Activated CD8-positive, alpha-beta T cell treated with anti-CD3 and anti-CD28 coated beads for 36 hours (primary cell): Measurements from ENCODE around the gene PLEK. TPM values are rescaled to one million over a fixed set of nuclear protein-coding genes. Genes with fewer than 3 reads are reported as not detected.

Experiments used
- ATAC-seq: fragments of 200-7000 bp; cut with Tn5 transposase; one replicate; pipeline ENCODE4 v1.10.0; 2021; ENCODE audit warnings: mild to moderate bottlenecking, moderate library complexity
- CTCF ChIA-PET: fragments of 350-600 bp; sonication (Branson Sonifier 250); formaldehyde crosslinking; loops from one replicate; lab custom pipeline; 2021; ENCODE audit warnings: antibody characterized with exemption; lab: Charles Lee
- POLR2A ChIA-PET: fragments of 350-600 bp; sonication (Branson Sonifier 250); formaldehyde crosslinking; loops from one replicate; lab custom pipeline; 2021; ENCODE audit warnings: antibody characterized with exemption; lab: Charles Lee
- DNase-seq: peaks from one replicate; pipeline ENCODE4 v3.0.0-alpha.2; 2020
- H3K27ac Mint-ChIP-seq: one replicate; pipeline ENCODE4 v1.8.0; 2021; ENCODE audit warnings: mild to moderate bottlenecking, mixed read lengths
- H3K27me3 Mint-ChIP-seq: one replicate; pipeline ENCODE4 v1.8.0; 2021; ENCODE audit warnings: mixed read lengths
- H3K36me3 Mint-ChIP-seq: one replicate; pipeline ENCODE4 v1.8.0; 2021; ENCODE audit warnings: low read depth, mixed read lengths
- H3K4me1 Mint-ChIP-seq: one replicate; pipeline ENCODE4 v1.8.0; 2021; ENCODE audit warnings: low read depth, mixed read lengths
- H3K4me3 Mint-ChIP-seq: one replicate; pipeline ENCODE4 v1.8.0; 2021; ENCODE audit warnings: mild to moderate bottlenecking, moderate library complexity, mixed read lengths
- H3K9me3 Mint-ChIP-seq: one replicate; pipeline ENCODE4 v1.8.0; 2021; ENCODE audit warnings: mixed read lengths
- CTCF ChIP-seq: fragments of 200-600 bp; IDR thresholded peaks from one replicate; pipeline ENCODE4 v1.8.0; 2022; ENCODE audit warnings: antibody characterized with exemption, mild to moderate bottlenecking
- intact Hi-C: fragments of 100-400 bp; cut with micrococcal nuclease; formaldehyde crosslinking; loops from one replicate; pipeline ENCODE4 v1.10.0; 2022
- total RNA-seq, 2 experiments: library from RNA; stranded (reverse); gene quantifications; one replicate each; pipeline ENCODE4 v1.2.3, GENCODE V29; 2021

Gene PLEK
- total RNA-seq, 2 experiments from 2014 or later, result 4.8 to 6.0 TPM

- Mint-ChIP-seq H3K27ac (no peak within 1 kb of the TSS), H3K9me3 (no peaks in the 10 kb centered on the region), H3K36me3 (no peaks in the 10 kb centered on the region), H3K4me3 (peak within 1 kb of the TSS; percentile 64), H3K4me1 (peaks cover 8% of the 10 kb centered on the region), H3K27me3 (peaks cover 55% of the 10 kb centered on the region)
- DNase-seq (peak; percentile 4), ATAC-seq (peak; percentile 47)
- ChIA-PET POLR2A (no interaction called here), CTCF (interaction anchor here (0.6 to 2.0 kb wide), 3 partner anchors 122 to 197 kb away, joined by 3 to 5 read pairs (median 3); no protein-coding TSS in a partner anchor)
- no peak for TF ChIP-seq CTCF
- intact Hi-C loops, result no loop called here
Measured at GRCh38 chr2:68319398-68320117, 45.5 kb upstream of the PLEK start, which contains the start of gene CNRIP1. TSS of gene CNRIP1 (minus strand) at chr2:68319949. CDS start at chr2:68319400, 549 bp downstream.

GRCh38 chr2:68320118-68320641 lies 44.9 kb upstream of the PLEK start:
- no peak for TF ChIP-seq CTCF
- Mint-ChIP-seq H3K27me3 (peaks cover 58% of the 10 kb centered on the region), H3K9me3 (no peaks in the 10 kb centered on the region), H3K36me3 (no peaks in the 10 kb centered on the region), H3K4me1 (peaks cover 8% of the 10 kb centered on the region), H3K4me3 (peak overlapping the region; percentile 64), H3K27ac (no peak overlapping the region)
- no peak for ATAC-seq
- DNase-seq, result no peak
- ChIA-PET CTCF (interaction anchor here (0.6 to 2.0 kb wide), 3 partner anchors 28 to 151 kb away, joined by 3 to 5 read pairs (median 3); no protein-coding TSS in a partner anchor), POLR2A (no interaction called here)
- intact Hi-C loops, result no loop called here

GRCh38 chr2:68325056-68325455 lies 40.0 kb upstream of the PLEK start:
- Mint-ChIP-seq H3K27ac (no peak overlapping the region), H3K9me3 (no peaks in the 10 kb centered on the region), H3K36me3 (no peaks in the 10 kb centered on the region), H3K4me3 (no peak overlapping the region), H3K27me3 (peaks cover 41% of the 10 kb centered on the region), H3K4me1 (peaks cover 4% of the 10 kb centered on the region)
- CTCF ChIA-PET, result no interaction called here
- POLR2A ChIA-PET, result interaction anchor here (1.0 kb wide), 1 partner anchor 94 kb away, joined by 3 read pairs; no protein-coding TSS in a partner anchor
- no peak for ATAC-seq
- no peak for TF ChIP-seq CTCF
- intact Hi-C loops, result no loop called here
- no peak for DNase-seq

- ATAC-seq (no peak), DNase-seq (no peak)
- intact Hi-C loops, result no loop called here
- Mint-ChIP-seq H3K36me3 (no peaks in the 10 kb centered on the region), H3K27ac (no peak overlapping the region), H3K4me1 (no peaks in the 10 kb centered on the region), H3K9me3 (no peaks in the 10 kb centered on the region), H3K27me3 (peaks cover 30% of the 10 kb centered on the region), H3K4me3 (no peak overlapping the region)
- POLR2A ChIA-PET, result no interaction called here
- CTCF ChIA-PET, result no interaction called here
- TF ChIP-seq CTCF, result no peak
Measured at GRCh38 chr2:68328901-68329300, 36.2 kb upstream of the PLEK start.

GRCh38 chr2:68330691-68331090 lies 34.4 kb upstream of the PLEK start:
- peak; percentile 4 for DNase-seq
- H3K9me3 Mint-ChIP-seq, result no peaks in the 10 kb centered on the region
- no peaks in the 10 kb centered on the region for H3K4me1 Mint-ChIP-seq
- ATAC-seq, result peak; percentile 65
- H3K27me3 Mint-ChIP-seq, result peaks cover 21% of the 10 kb centered on the region
- no peak for TF ChIP-seq CTCF
- no peak overlapping the region for H3K4me3 Mint-ChIP-seq
- no peaks in the 10 kb centered on the region for H3K36me3 Mint-ChIP-seq
- ChIA-PET POLR2A (no interaction called here), CTCF (interaction anchor here (1.0 kb wide), 1 partner anchor 111 kb away, joined by 3 read pairs; no protein-coding TSS in a partner anchor)
- no peak overlapping the region for H3K27ac Mint-ChIP-seq
- intact Hi-C loops, result no loop called here
